Measurements from ENCODE around the gene RBCK1.
"Not testable (repeated sequence)": the region's sequence is repeated elsewhere in the genome, so short reads cannot be mapped to it uniquely, and the experiment has no call there.

The RBCK1 gene

GRCh38 chr20:475463-476357 lies 67.6 kb downstream of the RBCK1 start:
- H3K36me3 ChIP-seq (ENCODE audit: insufficient read depth, low read length) = peaks cover 43% of the 10 kb centered on the region
- H3K4me3 ChIP-seq (ENCODE audit: low read length) = no peak overlapping the region
- peaks cover 12% of the 10 kb centered on the region for H3K9me3 ChIP-seq (ENCODE audit: low read length)
- no peaks in the 10 kb centered on the region for H3K27me3 ChIP-seq (ENCODE audit: insufficient read depth, low read length)
- no peak overlapping the region for H2AFZ ChIP-seq (ENCODE audit: low read depth, low read length)
- H3K4me1 ChIP-seq (ENCODE audit: insufficient read depth, low read length) = no peaks in the 10 kb centered on the region

GRCh38 chr20:476561-477249 lies 68.6 kb downstream of the RBCK1 start:
- Histone ChIP-seq H3K36me3 (ENCODE audit: insufficient read depth, low read length) (peaks cover 51% of the 10 kb centered on the region), H3K9me3 (ENCODE audit: low read length) (peaks cover 10% of the 10 kb centered on the region)
- H3K4me3 ChIP-seq (ENCODE audit: low read length); H3K27me3 ChIP-seq (ENCODE audit: insufficient read depth, low read length); H3K4me1 ChIP-seq (ENCODE audit: insufficient read depth, low read length); H2AFZ ChIP-seq (ENCODE audit: low read depth, low read length): not testable (repeated sequence)

GRCh38 chr20:478010-478948 lies 70.2 kb downstream of the RBCK1 start:
- Histone ChIP-seq H3K4me3 (ENCODE audit: low read length) (no peak overlapping the region), H2AFZ (ENCODE audit: low read depth, low read length) (no peak overlapping the region), H3K27me3 (ENCODE audit: insufficient read depth, low read length) (no peaks in the 10 kb centered on the region), H3K36me3 (ENCODE audit: insufficient read depth, low read length) (peaks cover 66% of the 10 kb centered on the region), H3K4me1 (ENCODE audit: insufficient read depth, low read length) (no peaks in the 10 kb centered on the region), H3K9me3 (ENCODE audit: low read length) (peaks cover 1% of the 10 kb centered on the region)

- H3K4me3 ChIP-seq (ENCODE audit: low read length) = no peak overlapping the region
- peaks cover 66% of the 10 kb centered on the region for H3K36me3 ChIP-seq (ENCODE audit: insufficient read depth, low read length)
- no peaks in the 10 kb centered on the region for H3K9me3 ChIP-seq (ENCODE audit: low read length)
- H3K27me3 ChIP-seq (ENCODE audit: insufficient read depth, low read length) = no peaks in the 10 kb centered on the region
- no peak overlapping the region for H2AFZ ChIP-seq (ENCODE audit: low read depth, low read length)
- no peaks in the 10 kb centered on the region for H3K4me1 ChIP-seq (ENCODE audit: insufficient read depth, low read length)
Observed at GRCh38 chr20:478949-479429, 70.9 kb downstream of the RBCK1 start.

- H3K36me3 ChIP-seq (ENCODE audit: insufficient read depth, low read length) = peaks cover 71% of the 10 kb centered on the region
- no peaks in the 10 kb centered on the region for H3K9me3 ChIP-seq (ENCODE audit: low read length)
- H2AFZ ChIP-seq (ENCODE audit: low read depth, low read length) = no peak overlapping the region
- H3K4me1 ChIP-seq (ENCODE audit: insufficient read depth, low read length) = no peaks in the 10 kb centered on the region
- H3K27me3 ChIP-seq (ENCODE audit: insufficient read depth, low read length) = no peaks in the 10 kb centered on the region
- no peak overlapping the region for H3K4me3 ChIP-seq (ENCODE audit: low read length)
Observed at GRCh38 chr20:479487-479886, 71.4 kb downstream of the RBCK1 start.

GRCh38 chr20:480044-480443 lies 71.9 kb downstream of the RBCK1 start:
- H3K4me1 ChIP-seq (ENCODE audit: insufficient read depth, low read length) = no peaks in the 10 kb centered on the region
- H3K4me3 ChIP-seq (ENCODE audit: low read length) = no peak overlapping the region
- peaks cover 70% of the 10 kb centered on the region for H3K36me3 ChIP-seq (ENCODE audit: insufficient read depth, low read length)
- H3K27me3 ChIP-seq (ENCODE audit: insufficient read depth, low read length) = no peaks in the 10 kb centered on the region
- H2AFZ ChIP-seq (ENCODE audit: low read depth, low read length) = no peak overlapping the region
- H3K9me3 ChIP-seq (ENCODE audit: low read length) = no peaks in the 10 kb centered on the region

GRCh38 chr20:481167-481566 lies 73.1 kb downstream of the RBCK1 start:
- Histone ChIP-seq H3K4me3 (ENCODE audit: low read length) (no peak overlapping the region), H3K4me1 (ENCODE audit: insufficient read depth, low read length) (no peaks in the 10 kb centered on the region), H3K36me3 (ENCODE audit: insufficient read depth, low read length) (peaks cover 77% of the 10 kb centered on the region), H3K9me3 (ENCODE audit: low read length) (no peaks in the 10 kb centered on the region), H2AFZ (ENCODE audit: low read depth, low read length) (no peak overlapping the region), H3K27me3 (ENCODE audit: insufficient read depth, low read length) (no peaks in the 10 kb centered on the region)

Data from neuron (in vitro differentiated cells).